RKO (cell line): ENCODE results near the gene KCNH1.
A peak's percentile ranks its signal among the peaks of the same experiment; 100 is the strongest.

Experiments
- DNase-seq: peaks from one replicate; pipeline ENCODE4 v3.0.0-alpha.2; 2016; ENCODE audit warnings: low spot score

Gene KCNH1

GRCh38 chr1:210754878-210755665, 378.9 kb downstream of the KCNH1 start:
- no peak for DNase-seq

GRCh38 chr1:210751911-210752310, 382.0 kb downstream of the KCNH1 start:
- DNase-seq = no peak

GRCh38 chr1:210750468-210750867, 383.5 kb downstream of the KCNH1 start:
- no peak for DNase-seq

GRCh38 chr1:210748796-210749195, 385.2 kb downstream of the KCNH1 start:
- no peak for DNase-seq

GRCh38 chr1:210747890-210748289, 386.1 kb downstream of the KCNH1 start:
- peak; percentile 0 for DNase-seq

GRCh38 chr1:210747112-210747511, 386.8 kb downstream of the KCNH1 start:
- no peak for DNase-seq

GRCh38 chr1:210746024-210746731, 387.8 kb downstream of the KCNH1 start:
- DNase-seq = no peak

GRCh38 chr1:210743038-210743437, 390.9 kb downstream of the KCNH1 start:
- DNase-seq = no peak

- DNase-seq = no peak
Observed at GRCh38 chr1:210741564-210741963, 392.4 kb downstream of the KCNH1 start.

GRCh38 chr1:210739627-210740026, 394.3 kb downstream of the KCNH1 start:
- DNase-seq = peak; percentile 4

- DNase-seq = no peak
Observed at GRCh38 chr1:210738256-210738655, 395.7 kb downstream of the KCNH1 start.

GRCh38 chr1:210736713-210737112, 397.2 kb downstream of the KCNH1 start:
- no peak for DNase-seq

- DNase-seq = no peak
Observed at GRCh38 chr1:210731597-210731996, 402.4 kb downstream of the KCNH1 start.

GRCh38 chr1:210731193-210731592, 402.8 kb downstream of the KCNH1 start:
- DNase-seq = no peak

- DNase-seq = no peak
Observed at GRCh38 chr1:210730023-210730422, 403.9 kb downstream of the KCNH1 start.

- no peak for DNase-seq
Observed at GRCh38 chr1:210728437-210729149, 405.4 kb downstream of the KCNH1 start.

GRCh38 chr1:210727709-210728108, 406.2 kb downstream of the KCNH1 start:
- no peak for DNase-seq

GRCh38 chr1:210726621-210727020, 407.3 kb downstream of the KCNH1 start:
- peak; percentile 41 for DNase-seq

- no peak for DNase-seq
Observed at GRCh38 chr1:210724768-210725167, 409.2 kb downstream of the KCNH1 start.

GRCh38 chr1:210723646-210724045, 410.3 kb downstream of the KCNH1 start:
- DNase-seq = no peak

GRCh38 chr1:210722410-210723081, 411.4 kb downstream of the KCNH1 start:
- DNase-seq = no peak

- peak; percentile 6 for DNase-seq
Observed at GRCh38 chr1:210715072-210715471, 418.9 kb downstream of the KCNH1 start.
